ENCODE results near the gene E2F4. TPM values are rescaled to one million over a fixed set of nuclear protein-coding genes. Genes with fewer than 3 reads are reported as not detected.

The E2F4 gene
- total and polyA plus RNA-seq, 2 of the 13 experiments (the other 11 are each of a cell fraction or from before 2014, with no cell fraction given) = 84.8 to 91.2 TPM

- TF ChIP-seq, protein P1, sequence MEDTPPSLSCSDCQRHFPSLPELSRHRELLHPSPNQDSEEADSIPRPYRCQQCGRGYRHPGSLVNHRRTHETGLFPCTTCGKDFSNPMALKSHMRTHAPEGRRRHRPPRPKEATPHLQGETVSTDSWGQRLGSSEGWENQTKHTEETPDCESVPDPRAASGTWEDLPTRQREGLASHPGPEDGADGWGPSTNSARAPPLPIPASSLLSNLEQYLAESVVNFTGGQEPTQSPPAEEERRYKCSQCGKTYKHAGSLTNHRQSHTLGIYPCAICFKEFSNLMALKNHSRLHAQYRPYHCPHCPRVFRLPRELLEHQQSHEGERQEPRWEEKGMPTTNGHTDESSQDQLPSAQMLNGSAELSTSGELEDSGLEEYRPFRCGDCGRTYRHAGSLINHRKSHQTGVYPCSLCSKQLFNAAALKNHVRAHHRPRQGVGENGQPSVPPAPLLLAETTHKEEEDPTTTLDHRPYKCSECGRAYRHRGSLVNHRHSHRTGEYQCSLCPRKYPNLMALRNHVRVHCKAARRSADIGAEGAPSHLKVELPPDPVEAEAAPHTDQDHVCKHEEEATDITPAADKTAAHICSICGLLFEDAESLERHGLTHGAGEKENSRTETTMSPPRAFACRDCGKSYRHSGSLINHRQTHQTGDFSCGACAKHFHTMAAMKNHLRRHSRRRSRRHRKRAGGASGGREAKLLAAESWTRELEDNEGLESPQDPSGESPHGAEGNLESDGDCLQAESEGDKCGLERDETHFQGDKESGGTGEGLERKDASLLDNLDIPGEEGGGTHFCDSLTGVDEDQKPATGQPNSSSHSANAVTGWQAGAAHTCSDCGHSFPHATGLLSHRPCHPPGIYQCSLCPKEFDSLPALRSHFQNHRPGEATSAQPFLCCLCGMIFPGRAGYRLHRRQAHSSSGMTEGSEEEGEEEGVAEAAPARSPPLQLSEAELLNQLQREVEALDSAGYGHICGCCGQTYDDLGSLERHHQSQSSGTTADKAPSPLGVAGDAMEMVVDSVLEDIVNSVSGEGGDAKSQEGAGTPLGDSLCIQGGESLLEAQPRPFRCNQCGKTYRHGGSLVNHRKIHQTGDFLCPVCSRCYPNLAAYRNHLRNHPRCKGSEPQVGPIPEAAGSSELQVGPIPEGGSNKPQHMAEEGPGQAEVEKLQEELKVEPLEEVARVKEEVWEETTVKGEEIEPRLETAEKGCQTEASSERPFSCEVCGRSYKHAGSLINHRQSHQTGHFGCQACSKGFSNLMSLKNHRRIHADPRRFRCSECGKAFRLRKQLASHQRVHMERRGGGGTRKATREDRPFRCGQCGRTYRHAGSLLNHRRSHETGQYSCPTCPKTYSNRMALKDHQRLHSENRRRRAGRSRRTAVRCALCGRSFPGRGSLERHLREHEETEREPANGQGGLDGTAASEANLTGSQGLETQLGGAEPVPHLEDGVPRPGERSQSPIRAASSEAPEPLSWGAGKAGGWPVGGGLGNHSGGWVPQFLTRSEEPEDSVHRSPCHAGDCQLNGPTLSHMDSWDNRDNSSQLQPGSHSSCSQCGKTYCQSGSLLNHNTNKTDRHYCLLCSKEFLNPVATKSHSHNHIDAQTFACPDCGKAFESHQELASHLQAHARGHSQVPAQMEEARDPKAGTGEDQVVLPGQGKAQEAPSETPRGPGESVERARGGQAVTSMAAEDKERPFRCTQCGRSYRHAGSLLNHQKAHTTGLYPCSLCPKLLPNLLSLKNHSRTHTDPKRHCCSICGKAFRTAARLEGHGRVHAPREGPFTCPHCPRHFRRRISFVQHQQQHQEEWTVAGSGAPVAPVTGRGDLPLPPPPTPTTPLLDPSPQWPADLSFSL (CRISPR knock-in tag; IDR thresholded peaks at IDR 0.05) = no peak
- TF ChIP-seq AKAP8 (CRISPR knock-in tag; IDR thresholded peaks at IDR 0.05) = no peak
- TF ChIP-seq ZBTB7A (CRISPR knock-in tag; IDR thresholded peaks at IDR 0.05) = no peak
- TF ChIP-seq SMARCE1 (IDR thresholded peaks at IDR 0.05; ENCODE audit: borderline replicate concordance) = no peak
- no peak for TF ChIP-seq BHLHE40 (IDR thresholded peaks at IDR 0.05; ENCODE audit: low read length)
- 0 out of 2 replicates have a peak, but pooled peaks have one; percentile 25 for TF ChIP-seq THAP9 (CRISPR knock-in tag; IDR thresholded peaks at IDR 0.05; ENCODE audit: borderline replicate concordance)
- peak; percentile 40; the same call in 1 of the 2 replicates for TF ChIP-seq HNF4A (CRISPR knock-in tag; IDR thresholded peaks at IDR 0.05)
- no peak for TF ChIP-seq ZNF431 (CRISPR knock-in tag; IDR thresholded peaks at IDR 0.05; ENCODE audit: borderline replicate concordance, low read depth)
- TF ChIP-seq, protein P2, sequence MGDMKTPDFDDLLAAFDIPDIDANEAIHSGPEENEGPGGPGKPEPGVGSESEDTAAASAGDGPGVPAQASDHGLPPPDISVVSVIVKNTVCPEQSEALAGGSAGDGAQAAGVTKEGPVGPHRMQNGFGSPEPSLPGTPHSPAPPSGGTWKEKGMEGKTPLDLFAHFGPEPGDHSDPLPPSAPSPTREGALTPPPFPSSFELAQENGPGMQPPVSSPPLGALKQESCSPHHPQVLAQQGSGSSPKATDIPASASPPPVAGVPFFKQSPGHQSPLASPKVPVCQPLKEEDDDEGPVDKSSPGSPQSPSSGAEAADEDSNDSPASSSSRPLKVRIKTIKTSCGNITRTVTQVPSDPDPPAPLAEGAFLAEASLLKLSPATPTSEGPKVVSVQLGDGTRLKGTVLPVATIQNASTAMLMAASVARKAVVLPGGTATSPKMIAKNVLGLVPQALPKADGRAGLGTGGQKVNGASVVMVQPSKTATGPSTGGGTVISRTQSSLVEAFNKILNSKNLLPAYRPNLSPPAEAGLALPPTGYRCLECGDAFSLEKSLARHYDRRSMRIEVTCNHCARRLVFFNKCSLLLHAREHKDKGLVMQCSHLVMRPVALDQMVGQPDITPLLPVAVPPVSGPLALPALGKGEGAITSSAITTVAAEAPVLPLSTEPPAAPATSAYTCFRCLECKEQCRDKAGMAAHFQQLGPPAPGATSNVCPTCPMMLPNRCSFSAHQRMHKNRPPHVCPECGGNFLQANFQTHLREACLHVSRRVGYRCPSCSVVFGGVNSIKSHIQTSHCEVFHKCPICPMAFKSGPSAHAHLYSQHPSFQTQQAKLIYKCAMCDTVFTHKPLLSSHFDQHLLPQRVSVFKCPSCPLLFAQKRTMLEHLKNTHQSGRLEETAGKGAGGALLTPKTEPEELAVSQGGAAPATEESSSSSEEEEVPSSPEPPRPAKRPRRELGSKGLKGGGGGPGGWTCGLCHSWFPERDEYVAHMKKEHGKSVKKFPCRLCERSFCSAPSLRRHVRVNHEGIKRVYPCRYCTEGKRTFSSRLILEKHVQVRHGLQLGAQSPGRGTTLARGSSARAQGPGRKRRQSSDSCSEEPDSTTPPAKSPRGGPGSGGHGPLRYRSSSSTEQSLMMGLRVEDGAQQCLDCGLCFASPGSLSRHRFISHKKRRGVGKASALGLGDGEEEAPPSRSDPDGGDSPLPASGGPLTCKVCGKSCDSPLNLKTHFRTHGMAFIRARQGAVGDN (CRISPR knock-in tag; IDR thresholded peaks at IDR 0.05) = peak; percentile 63
- no peak for TF ChIP-seq ZNF501 (CRISPR knock-in tag; IDR thresholded peaks at IDR 0.05)
- TF ChIP-seq EP300 (IDR thresholded peaks at IDR 0.05; ENCODE audit: low read depth in 2 of 2, low read length in 2 of 2) = no peak
- no peak for TF ChIP-seq EP300 (CRISPR knock-in tag; IDR thresholded peaks at IDR 0.05; ENCODE audit: borderline replicate concordance)
- TF ChIP-seq KDM5A (IDR thresholded peaks at IDR 0.05; ENCODE audit: borderline replicate concordance, low read length) = no peak
Observed at GRCh38 chr16:67210069-67210937, 18.3 kb downstream of the E2F4 start (continued).
